Fibroblast of lung (primary cell): ENCODE measurements around the gene PDE8B. TPM values are rescaled to one million over a fixed set of nuclear protein-coding genes. Genes with fewer than 3 reads are reported as not detected.

Experiments used
- DNase-seq, 2 donors: peaks; one replicate each; pipeline versions ENCODE4 v3.0.0 to v3.0.0-alpha.2; 2010; ENCODE audit warnings: low read depth in 2 of 2
- H2AFZ ChIP-seq: 2 replicates; pipeline ENCODE4 v1.5.1; 2012; ENCODE audit warnings: low read length, control low read depth, inconsistent platforms
- H3K27ac ChIP-seq: 2 replicates; pipeline ENCODE4 v1.5.1; 2011; ENCODE audit warnings: low read length, control low read depth; ENCODE audit not compliant: insufficient read depth
- H3K27me3 ChIP-seq: 2 replicates; pipeline ENCODE4 v1.5.1; 2011; ENCODE audit warnings: mild to moderate bottlenecking, low read length; ENCODE audit not compliant: control insufficient read depth, insufficient read depth
- H3K36me3 ChIP-seq: 2 replicates; pipeline ENCODE4 v1.5.1; 2011; ENCODE audit warnings: low read length; ENCODE audit not compliant: control insufficient read depth, insufficient read depth
- H3K4me1 ChIP-seq: 2 replicates; pipeline ENCODE4 v1.5.1; 2011; ENCODE audit warnings: low read length; ENCODE audit not compliant: control insufficient read depth, insufficient read depth; ENCODE audit errors: extremely low read depth
- H3K4me2 ChIP-seq: 2 replicates; pipeline ENCODE4 v1.5.1; 2011; ENCODE audit warnings: low read length, control low read depth; ENCODE audit not compliant: insufficient read depth; ENCODE audit errors: extremely low read depth
- H3K4me3 ChIP-seq, 4 experiments: fragments of 200-600 bp in 1 of 4; sonication (generic) in 1 of 4; replicated peaks in 1 of 4; 2 replicates each; pipeline ENCODE4 v1.5.1; 2011 to 2016; ENCODE audit warnings: low read length in 4 of 4, low read depth in 3 of 4, mild to moderate bottlenecking in 3 of 4, control low read depth in 2 of 4, inconsistent platforms in 1 of 4, mixed read lengths in 1 of 4; ENCODE audit not compliant: insufficient read depth in 1 of 4; ENCODE audit errors: control extremely low read depth in 1 of 4
- H3K79me2 ChIP-seq: 2 replicates; pipeline ENCODE4 v1.5.1; 2012; ENCODE audit warnings: mild to moderate bottlenecking, low read length, inconsistent platforms; ENCODE audit not compliant: control insufficient read depth, insufficient read depth
- H3K9ac ChIP-seq: 2 replicates; pipeline ENCODE4 v1.5.1; 2011; ENCODE audit warnings: mild to moderate bottlenecking, low read length, control low read depth; ENCODE audit not compliant: insufficient read depth
- H3K9me3 ChIP-seq: 2 replicates; pipeline ENCODE4 v1.5.1; 2012; ENCODE audit warnings: low read depth, low read length; ENCODE audit not compliant: control insufficient read depth, insufficient read depth
- H4K20me1 ChIP-seq: 2 replicates; pipeline ENCODE4 v1.5.1; 2011; ENCODE audit warnings: low read length; ENCODE audit not compliant: control insufficient read depth, insufficient read depth; ENCODE audit errors: extremely low read depth
- EZH2 ChIP-seq: IDR thresholded peaks from 2 replicates; pipeline ENCODE4 v1.5.1; 2012; ENCODE audit warnings: low read length, control low read depth, mild to moderate bottlenecking; ENCODE audit errors: missing control alignments
- polyA plus RNA-seq, 2 donors: library from polyadenylated mRNA; depleted of rRNA in 1 of 2; stranded (reverse) in 1 of 2; unstranded in 1 of 2; fragments of >200 nt; gene quantifications; 2 replicates each; pipeline ENCODE4 v1.2.1, GENCODE V29; 2011 to 2012; ENCODE audit warnings: missing spikeins in 1 of 2
- total RNA-seq: library from RNA; depleted of rRNA; stranded (reverse); fragments of >200 nt; gene quantifications from 2 replicates; pipeline ENCODE4 v1.2.1, GENCODE V29; 2014
- TF ChIP-seq, protein P1 (sequence below), 2 donors: IDR thresholded peaks in 1 of 2; conservative IDR thresholded peaks in 1 of 2; 1 replicate in 1 of 2; 2 replicates in 1 of 2; pipeline ENCODE4 v1.5.1; 2011 to 2012; ENCODE audit warnings: low read length in 2 of 2, control low read depth in 1 of 2, inconsistent platforms in 1 of 2, low read depth in 1 of 2, mild to moderate bottlenecking in 1 of 2

Gene PDE8B
- total and polyA plus RNA-seq, 2 donors (not counting 1 experiment from before 2014, with no cell fraction given), result 0.17 to 0.18 TPM

DNA sequence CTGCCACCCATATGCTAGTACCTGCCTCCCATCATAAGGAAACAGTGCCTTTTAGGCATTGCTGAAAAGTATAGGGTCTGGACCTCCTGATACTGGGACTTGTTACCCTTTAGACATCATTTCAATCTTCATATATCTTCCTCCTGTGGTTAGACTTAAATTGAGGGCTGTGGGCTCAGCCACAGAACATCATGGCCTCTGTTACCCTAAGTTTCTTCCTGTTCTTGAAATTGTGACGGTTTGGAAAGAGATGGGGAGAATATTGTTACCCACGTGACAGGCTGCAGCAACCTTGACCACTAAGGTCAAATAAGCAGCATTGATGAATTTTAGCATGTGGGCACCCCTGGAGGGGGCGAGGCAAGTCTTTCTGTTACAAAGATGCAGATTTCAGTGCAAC is 87.7 kb downstream of the PDE8B start:
- TF ChIP-seq, protein P1, sequence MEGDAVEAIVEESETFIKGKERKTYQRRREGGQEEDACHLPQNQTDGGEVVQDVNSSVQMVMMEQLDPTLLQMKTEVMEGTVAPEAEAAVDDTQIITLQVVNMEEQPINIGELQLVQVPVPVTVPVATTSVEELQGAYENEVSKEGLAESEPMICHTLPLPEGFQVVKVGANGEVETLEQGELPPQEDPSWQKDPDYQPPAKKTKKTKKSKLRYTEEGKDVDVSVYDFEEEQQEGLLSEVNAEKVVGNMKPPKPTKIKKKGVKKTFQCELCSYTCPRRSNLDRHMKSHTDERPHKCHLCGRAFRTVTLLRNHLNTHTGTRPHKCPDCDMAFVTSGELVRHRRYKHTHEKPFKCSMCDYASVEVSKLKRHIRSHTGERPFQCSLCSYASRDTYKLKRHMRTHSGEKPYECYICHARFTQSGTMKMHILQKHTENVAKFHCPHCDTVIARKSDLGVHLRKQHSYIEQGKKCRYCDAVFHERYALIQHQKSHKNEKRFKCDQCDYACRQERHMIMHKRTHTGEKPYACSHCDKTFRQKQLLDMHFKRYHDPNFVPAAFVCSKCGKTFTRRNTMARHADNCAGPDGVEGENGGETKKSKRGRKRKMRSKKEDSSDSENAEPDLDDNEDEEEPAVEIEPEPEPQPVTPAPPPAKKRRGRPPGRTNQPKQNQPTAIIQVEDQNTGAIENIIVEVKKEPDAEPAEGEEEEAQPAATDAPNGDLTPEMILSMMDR (conservative IDR thresholded peaks at IDR 0.05 in 1 of 2, IDR thresholded peaks at IDR 0.05 in 1 of 2; ENCODE audit: low read depth in 1 of 2, low read length in 2 of 2), result no peak
- TF ChIP-seq EZH2, result no peak
- H3K4me3 ChIP-seq, result no peak overlapping the region

DNA sequence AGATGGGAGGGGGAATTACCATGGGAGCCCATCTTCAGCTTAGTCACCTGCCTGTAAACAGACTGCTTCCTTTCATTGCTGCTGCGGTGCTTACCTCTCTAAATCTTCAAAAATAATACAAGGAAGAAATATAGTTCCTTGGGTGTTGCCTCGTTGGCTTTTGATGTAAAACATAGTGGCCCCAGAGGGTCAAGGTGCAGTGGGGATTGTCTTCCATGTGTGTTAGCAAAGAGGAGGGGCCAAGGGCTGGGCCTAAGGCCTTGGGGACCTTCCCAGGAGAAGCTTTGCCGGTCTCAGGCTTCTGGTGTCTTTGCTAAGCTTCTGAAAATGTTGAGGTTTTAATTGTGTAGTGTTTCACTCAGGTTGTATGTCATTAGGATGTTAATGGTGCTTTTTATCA is 90.0 kb downstream of the PDE8B start:
- Histone ChIP-seq H3K4me3 (no peak overlapping the region), H3K9me3 (no peaks in the 10 kb centered on the region), H4K20me1 (no peaks in the 10 kb centered on the region), H3K27me3 (no peaks in the 10 kb centered on the region), H2AFZ (no peak overlapping the region), H3K36me3 (no peaks in the 10 kb centered on the region), H3K4me1 (peaks cover 13% of the 10 kb centered on the region), H3K4me2 (no peak overlapping the region), H3K27ac (no peak overlapping the region), H3K79me2 (no peaks in the 10 kb centered on the region), H3K9ac (no peak overlapping the region)
- TF ChIP-seq, protein P1 (conservative IDR thresholded peaks at IDR 0.05 in 1 of 2, IDR thresholded peaks at IDR 0.05 in 1 of 2; ENCODE audit: low read depth in 1 of 2, low read length in 2 of 2), result no peak
- TF ChIP-seq EZH2, result no peak
- no peak for DNase-seq

More for the DNA sequence above, 87.7 kb downstream of the PDE8B start:
- H2AFZ ChIP-seq, result no peak overlapping the region
- no peak overlapping the region for H3K27ac ChIP-seq
- DNase-seq, result no peak
- no peaks in the 10 kb centered on the region for H3K36me3 ChIP-seq
- H3K27me3 ChIP-seq, result no peaks in the 10 kb centered on the region
- H3K4me2 ChIP-seq, result no peak overlapping the region
- H3K9ac ChIP-seq, result no peak overlapping the region
- no peaks in the 10 kb centered on the region for H3K79me2 ChIP-seq
- H3K9me3 ChIP-seq, result no peaks in the 10 kb centered on the region
- H3K4me1 ChIP-seq, result peaks cover 9% of the 10 kb centered on the region
- no peaks in the 10 kb centered on the region for H4K20me1 ChIP-seq

DNA sequence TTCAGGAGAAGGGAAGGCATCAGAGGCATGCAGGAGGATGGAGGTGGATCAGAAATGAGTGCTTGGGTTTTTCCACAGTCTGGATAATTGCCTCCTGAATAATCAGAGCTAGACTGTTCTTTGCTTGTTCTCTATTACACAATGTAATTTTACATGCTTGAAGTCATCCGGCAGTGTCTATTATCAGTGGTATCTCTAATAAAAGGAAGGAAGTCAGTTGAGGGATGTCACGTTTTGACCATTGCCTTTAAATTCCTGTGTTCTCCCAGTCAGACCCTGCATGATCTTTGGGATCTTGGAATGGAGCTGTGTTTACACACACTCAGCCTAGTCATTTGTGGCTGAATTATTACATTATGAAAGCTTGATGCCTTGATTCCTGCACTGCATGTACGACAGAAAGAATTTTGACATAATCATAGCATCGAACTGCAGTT is 91.0 kb downstream of the PDE8B start:
- H4K20me1 ChIP-seq, result no peaks in the 10 kb centered on the region
- peak overlapping the region; percentile 65 for H3K4me2 ChIP-seq
- DNase-seq, result peak; percentile 46 to 47
- H3K9ac ChIP-seq, result no peak overlapping the region
- peak overlapping the region in 1 of 4 experiments; percentile 13 for H3K4me3 ChIP-seq
- no peaks in the 10 kb centered on the region for H3K36me3 ChIP-seq
- TF ChIP-seq, protein P1 (conservative IDR thresholded peaks at IDR 0.05 in 1 of 2, IDR thresholded peaks at IDR 0.05 in 1 of 2; ENCODE audit: low read depth in 1 of 2, low read length in 2 of 2), result no peak
- no peak for TF ChIP-seq EZH2
- no peaks in the 10 kb centered on the region for H3K27me3 ChIP-seq
- no peaks in the 10 kb centered on the region for H3K79me2 ChIP-seq
- H3K9me3 ChIP-seq, result no peaks in the 10 kb centered on the region
- peaks cover 18% of the 10 kb centered on the region for H3K4me1 ChIP-seq
- peak overlapping the region; percentile 46 for H3K27ac ChIP-seq
- H2AFZ ChIP-seq, result no peak overlapping the region
